Urothelium cell line (cell line): ENCODE measurements around the gene CASKIN1.
A peak's percentile ranks its signal among the peaks of the same experiment; 100 is the strongest.

Experiments
- DNase-seq: peaks from one replicate; pipeline ENCODE4 v3.0.0; 2011; ENCODE audit warnings: low spot score, mixed read lengths
- FAIRE-seq: peaks from 2 replicates; lab custom pipeline; 2011; peaks lifted over from hg19 to GRCh38; lab: Jason Lieb, UNC

The CASKIN1 gene

GRCh38 chr16:2178321-2179106 lies 17.9 kb downstream of the CASKIN1 start:
- DNase-seq (peak; percentile 40), FAIRE-seq (peak; percentile 37)

GRCh38 chr16:2177561-2177960 lies 18.8 kb downstream of the CASKIN1 start:
- FAIRE-seq (no peak), DNase-seq (no peak)

- FAIRE-seq = no peak
- DNase-seq = no peak
Observed at GRCh38 chr16:2177101-2177500, 19.3 kb downstream of the CASKIN1 start.

- DNase-seq (no peak), FAIRE-seq (peak; percentile 13)
Observed at GRCh38 chr16:2176047-2176446, 20.4 kb downstream of the CASKIN1 start.

GRCh38 chr16:2175454-2175853 lies 21.0 kb downstream of the CASKIN1 start:
- DNase-seq (no peak), FAIRE-seq (no peak)

GRCh38 chr16:2174396-2175131 lies 21.8 kb downstream of the CASKIN1 start:
- FAIRE-seq (no peak), DNase-seq (no peak)

- no peak for DNase-seq
- no peak for FAIRE-seq
Observed at GRCh38 chr16:2173916-2174315, 22.5 kb downstream of the CASKIN1 start.

- FAIRE-seq = no peak
- no peak for DNase-seq
Observed at GRCh38 chr16:2173366-2173765, 23.0 kb downstream of the CASKIN1 start.

GRCh38 chr16:2172688-2173335 lies 23.6 kb downstream of the CASKIN1 start:
- DNase-seq (no peak), FAIRE-seq (no peak)

- DNase-seq = no peak
- no peak for FAIRE-seq
Observed at GRCh38 chr16:2171601-2172178, 24.7 kb downstream of the CASKIN1 start.

- FAIRE-seq (no peak), DNase-seq (no peak)
Observed at GRCh38 chr16:2170587-2171435, 25.6 kb downstream of the CASKIN1 start.

GRCh38 chr16:2170080-2170479 lies 26.3 kb downstream of the CASKIN1 start:
- DNase-seq (no peak), FAIRE-seq (no peak)

GRCh38 chr16:2167068-2167638 lies 29.3 kb downstream of the CASKIN1 start:
- FAIRE-seq = no peak
- DNase-seq = no peak

GRCh38 chr16:2166263-2167067 lies 29.9 kb downstream of the CASKIN1 start:
- DNase-seq = no peak
- no peak for FAIRE-seq

- DNase-seq (no peak), FAIRE-seq (peak; percentile 37)
Observed at GRCh38 chr16:2165861-2166260, 30.5 kb downstream of the CASKIN1 start.

GRCh38 chr16:2163211-2163881 lies 33.1 kb downstream of the CASKIN1 start:
- FAIRE-seq (no peak), DNase-seq (no peak)

GRCh38 chr16:2162676-2163118 lies 33.7 kb downstream of the CASKIN1 start:
- FAIRE-seq = no peak

GRCh38 chr16:2161911-2162310 lies 34.5 kb downstream of the CASKIN1 start:
- no peak for FAIRE-seq
- no peak for DNase-seq

More at GRCh38 chr16:2162676-2163118, 33.7 kb downstream of the CASKIN1 start:
- DNase-seq = no peak
